ENCODE data around the gene TMEM150A.
"Not testable (repeated sequence)": the region's sequence is repeated elsewhere in the genome, so short reads cannot be mapped to it uniquely, and the experiment has no call there.

TMEM150A gene

GRCh38 chr2:85593023-85593422 is 9.5 kb downstream of the TMEM150A start:
- DNase-seq (ENCODE audit: low read depth in 2 of 2), result no peak

- not testable (repeated sequence) for DNase-seq (ENCODE audit: low read depth in 2 of 2)
These were observed 10.2 kb downstream of the TMEM150A start for GRCh38 chr2:85592299-85592698.

- DNase-seq (ENCODE audit: low read depth in 2 of 2), result no peak
These were observed 10.9 kb downstream of the TMEM150A start for GRCh38 chr2:85591563-85591962.

GRCh38 chr2:85590950-85591349 is 11.5 kb downstream of the TMEM150A start:
- no peak for DNase-seq (ENCODE audit: low read depth in 2 of 2)

- no peak for DNase-seq (ENCODE audit: low read depth in 2 of 2)
These were observed 12.3 kb downstream of the TMEM150A start for GRCh38 chr2:85589982-85590791.

GRCh38 chr2:85589181-85589580 is 13.3 kb downstream of the TMEM150A start:
- no peak for DNase-seq (ENCODE audit: low read depth in 2 of 2)

- no peak for DNase-seq (ENCODE audit: low read depth in 2 of 2)
These were observed 13.9 kb downstream of the TMEM150A start for GRCh38 chr2:85588645-85589044.

GRCh38 chr2:85588236-85588635 is 14.3 kb downstream of the TMEM150A start:
- DNase-seq (ENCODE audit: low read depth in 2 of 2), result no peak

GRCh38 chr2:85585781-85586105 is 16.8 kb downstream of the TMEM150A start:
- no peak for DNase-seq (ENCODE audit: low read depth in 2 of 2)

- DNase-seq (ENCODE audit: low read depth in 2 of 2), result no peak
These were observed 17.4 kb downstream of the TMEM150A start for GRCh38 chr2:85584857-85585780.

GRCh38 chr2:85584354-85584856 is 18.1 kb downstream of the TMEM150A start, which contains the start of gene VAMP5:
VAMP5 (plus strand) TSS chr2:85584431; CDS start chr2:85584491, 60 bp downstream.
- no peak for DNase-seq (ENCODE audit: low read depth in 2 of 2)

GRCh38 chr2:85583667-85584353 is 18.7 kb downstream of the TMEM150A start:
- DNase-seq (ENCODE audit: low read depth in 2 of 2), result no peak

GRCh38 chr2:85582492-85582891 is 20.0 kb downstream of the TMEM150A start:
- no peak for DNase-seq (ENCODE audit: low read depth in 2 of 2)

GRCh38 chr2:85580206-85580605 is 22.3 kb downstream of the TMEM150A start:
- DNase-seq (ENCODE audit: low read depth in 2 of 2), result no peak

- DNase-seq (ENCODE audit: low read depth in 2 of 2), result no peak
These were observed 23.1 kb downstream of the TMEM150A start for GRCh38 chr2:85579266-85579935.

GRCh38 chr2:85578243-85579180 is 24.0 kb downstream of the TMEM150A start:
- DNase-seq (ENCODE audit: low read depth in 2 of 2), result no peak

GRCh38 chr2:85577386-85578242 is 24.9 kb downstream of the TMEM150A start, which contains the start of gene VAMP8:
VAMP8 (plus strand) TSS chr2:85577586; CDS start chr2:85577647, 61 bp downstream.
- DNase-seq (ENCODE audit: low read depth in 2 of 2), result peak in 1 of 2 donors; percentile 20

GRCh38 chr2:85577063-85577385 is 25.5 kb downstream of the TMEM150A start:
- DNase-seq (ENCODE audit: low read depth in 2 of 2), result no peak

- no peak for DNase-seq (ENCODE audit: low read depth in 2 of 2)
These were observed 26.8 kb downstream of the TMEM150A start for GRCh38 chr2:85575739-85576138.
